Neural cell (in vitro differentiated cells): ENCODE results near the gene PLA2G2C. TPM values are rescaled to one million over a fixed set of nuclear protein-coding genes. Genes with fewer than 3 reads are reported as not detected.

Experiments
- H2AFZ ChIP-seq: fragments of 200-600, 300-800 bp; sonication (generic), shearing (Covaris generic); 2 replicates; pipeline ENCODE4 v1.6.0; 2014; ENCODE audit warnings: low read depth, mild to moderate bottlenecking, antibody characterized with exemption, low read length, moderate library complexity
- H3F3A ChIP-seq: fragments of 200-600 bp; shearing (Covaris generic); 2 replicates; pipeline ENCODE4 v1.6.1; 2016; ENCODE audit warnings: mild to moderate bottlenecking, moderate library complexity, mixed read lengths, antibody characterized with exemption, low read length; ENCODE audit not compliant: insufficient read depth, poor library complexity, severe bottlenecking
- H3K27ac ChIP-seq: fragments of 200-600, 300-800 bp; sonication (generic), shearing (Covaris generic); 2 replicates; pipeline ENCODE4 v1.5.1; 2014; ENCODE audit warnings: mild to moderate bottlenecking, low read length, moderate library complexity
- H3K27me3 ChIP-seq: fragments of 300-800, 200-600 bp; sonication (generic), shearing (Covaris generic); 2 replicates; pipeline ENCODE4 v1.6.0; 2014; ENCODE audit warnings: mild to moderate bottlenecking, low read depth, low read length, moderate library complexity; ENCODE audit not compliant: insufficient read depth
- H3K36me3 ChIP-seq: fragments of 300-800, 200-600 bp; sonication (generic), shearing (Covaris generic); 2 replicates; pipeline ENCODE4 v1.5.1; 2014; ENCODE audit warnings: mild to moderate bottlenecking, antibody characterized with exemption, low read length, moderate library complexity; ENCODE audit not compliant: insufficient read depth
- H3K4me2 ChIP-seq: fragments of 300-800, 200-600 bp; sonication (generic), shearing (Covaris generic); 2 replicates; pipeline ENCODE4 v1.6.0; 2014; ENCODE audit warnings: mild to moderate bottlenecking, low read length
- H3K4me3 ChIP-seq: fragments of 300-800, 200-600 bp; sonication (generic), shearing (Covaris generic); 2 replicates; pipeline ENCODE4 v1.5.1; 2014; ENCODE audit warnings: mild to moderate bottlenecking, low read length, moderate library complexity
- H3K79me2 ChIP-seq: fragments of 200-600 bp; shearing (Covaris generic); replicated peaks from 2 replicates; pipeline ENCODE4 v1.6.0; 2014; ENCODE audit warnings: mild to moderate bottlenecking, low read length, moderate library complexity; ENCODE audit not compliant: insufficient read depth
- H3K9ac ChIP-seq: fragments of 300-800, 200-600 bp; sonication (generic), shearing (Covaris generic); 2 replicates; pipeline ENCODE4 v1.6.1; 2016; ENCODE audit warnings: mild to moderate bottlenecking, low read length, mixed read lengths
- H3K9me2 ChIP-seq: fragments of 200-600 bp; shearing (Covaris generic); 2 replicates; pipeline ENCODE4 v1.6.1; 2016; ENCODE audit warnings: mild to moderate bottlenecking, low read length, mixed read lengths; ENCODE audit not compliant: insufficient read depth
- H3K9me3 ChIP-seq: fragments of 200-600, 300-800 bp; sonication (generic), shearing (Covaris generic); 2 replicates; pipeline ENCODE4 v1.6.1; 2016; ENCODE audit warnings: mild to moderate bottlenecking, mixed run types, low read length, moderate library complexity, mixed read lengths
- H4K20me1 ChIP-seq: fragments of 200-600 bp; shearing (Covaris generic); 2 replicates; pipeline ENCODE4 v1.6.1; 2016; ENCODE audit warnings: mild to moderate bottlenecking, mixed run types; ENCODE audit not compliant: insufficient read depth
- EP300 ChIP-seq: fragments of 450-650 bp; conservative IDR thresholded peaks from 2 replicates; pipeline ENCODE4 v1.6.1; 2014; ENCODE audit warnings: antibody characterized with exemption, mild to moderate bottlenecking, moderate library complexity; ENCODE audit not compliant: poor library complexity, severe bottlenecking
- EZH2 ChIP-seq: fragments of 200-600, 300-800 bp; shearing (Covaris generic), sonication (generic); IDR thresholded peaks from 2 replicates; pipeline ENCODE4 v1.6.1; 2014; ENCODE audit warnings: antibody characterized with exemption, low read length, borderline replicate concordance, mild to moderate bottlenecking; ENCODE audit not compliant: insufficient read depth, poor library complexity, severe bottlenecking
- MXI1 ChIP-seq: fragments of 450-650 bp; conservative IDR thresholded peaks from 2 replicates; pipeline ENCODE4 v1.6.1; 2014; ENCODE audit warnings: antibody characterized with exemption, mild to moderate bottlenecking; ENCODE audit not compliant: poor library complexity, severe bottlenecking
- POLR2AphosphoS5 ChIP-seq: IDR thresholded peaks from 2 replicates; pipeline ENCODE4 v1.6.1; 2012
- RAD21 ChIP-seq: fragments of 450-650 bp; conservative IDR thresholded peaks from 2 replicates; pipeline ENCODE4 v1.6.1; 2014; ENCODE audit warnings: antibody characterized with exemption, mild to moderate bottlenecking, moderate library complexity
- SMC3 ChIP-seq: fragments of 450-650 bp; conservative IDR thresholded peaks from 2 replicates; pipeline ENCODE4 v1.6.1; 2014; ENCODE audit warnings: antibody characterized with exemption, mild to moderate bottlenecking, moderate library complexity; ENCODE audit not compliant: poor library complexity
- TAF1 ChIP-seq: IDR thresholded peaks from 2 replicates; pipeline ENCODE4 v1.6.1; 2012; ENCODE audit warnings: low read depth
- polyA plus RNA-seq: library from polyadenylated mRNA; depleted of rRNA; stranded (reverse); fragments of >200 nt; gene quantifications from 2 replicates; pipeline ENCODE4 v1.2.3, GENCODE V29; 2014
- TF ChIP-seq, protein P1 (sequence below): fragments of 450-650 bp; IDR thresholded peaks from 2 replicates; pipeline ENCODE4 v1.5.1; 2014; ENCODE audit warnings: antibody characterized with exemption, mild to moderate bottlenecking, moderate library complexity; ENCODE audit not compliant: poor library complexity, severe bottlenecking
- TF ChIP-seq, protein P2 (sequence below): IDR thresholded peaks from 2 replicates; pipeline ENCODE4 v1.6.1; 2012; ENCODE audit warnings: borderline replicate concordance

PLA2G2C gene
- polyA plus RNA-seq, 1 donor from 2014 or later = not detected

- Histone ChIP-seq H3K9ac (no peak overlapping the region), H3K27me3 (no peaks in the 10 kb centered on the region), H3K9me3 (no peaks in the 10 kb centered on the region), H3K4me3 (no peak overlapping the region), H2AFZ (no peak overlapping the region), H3K4me2 (no peak overlapping the region), H3F3A (no peaks in the 10 kb centered on the region), H3K9me2 (no peaks in the 10 kb centered on the region), H4K20me1 (no peaks in the 10 kb centered on the region), H3K27ac (no peak overlapping the region), H3K36me3 (no peaks in the 10 kb centered on the region), H3K79me2 (no peaks in the 10 kb centered on the region)
- TF ChIP-seq MXI1 (no peak), TAF1 (no peak), EP300 (no peak), POLR2AphosphoS5 (no peak), EZH2 (no peak), RAD21 (no peak), SMC3 (no peak)
- TF ChIP-seq, protein P1, sequence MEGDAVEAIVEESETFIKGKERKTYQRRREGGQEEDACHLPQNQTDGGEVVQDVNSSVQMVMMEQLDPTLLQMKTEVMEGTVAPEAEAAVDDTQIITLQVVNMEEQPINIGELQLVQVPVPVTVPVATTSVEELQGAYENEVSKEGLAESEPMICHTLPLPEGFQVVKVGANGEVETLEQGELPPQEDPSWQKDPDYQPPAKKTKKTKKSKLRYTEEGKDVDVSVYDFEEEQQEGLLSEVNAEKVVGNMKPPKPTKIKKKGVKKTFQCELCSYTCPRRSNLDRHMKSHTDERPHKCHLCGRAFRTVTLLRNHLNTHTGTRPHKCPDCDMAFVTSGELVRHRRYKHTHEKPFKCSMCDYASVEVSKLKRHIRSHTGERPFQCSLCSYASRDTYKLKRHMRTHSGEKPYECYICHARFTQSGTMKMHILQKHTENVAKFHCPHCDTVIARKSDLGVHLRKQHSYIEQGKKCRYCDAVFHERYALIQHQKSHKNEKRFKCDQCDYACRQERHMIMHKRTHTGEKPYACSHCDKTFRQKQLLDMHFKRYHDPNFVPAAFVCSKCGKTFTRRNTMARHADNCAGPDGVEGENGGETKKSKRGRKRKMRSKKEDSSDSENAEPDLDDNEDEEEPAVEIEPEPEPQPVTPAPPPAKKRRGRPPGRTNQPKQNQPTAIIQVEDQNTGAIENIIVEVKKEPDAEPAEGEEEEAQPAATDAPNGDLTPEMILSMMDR = no peak
- TF ChIP-seq, protein P2, sequence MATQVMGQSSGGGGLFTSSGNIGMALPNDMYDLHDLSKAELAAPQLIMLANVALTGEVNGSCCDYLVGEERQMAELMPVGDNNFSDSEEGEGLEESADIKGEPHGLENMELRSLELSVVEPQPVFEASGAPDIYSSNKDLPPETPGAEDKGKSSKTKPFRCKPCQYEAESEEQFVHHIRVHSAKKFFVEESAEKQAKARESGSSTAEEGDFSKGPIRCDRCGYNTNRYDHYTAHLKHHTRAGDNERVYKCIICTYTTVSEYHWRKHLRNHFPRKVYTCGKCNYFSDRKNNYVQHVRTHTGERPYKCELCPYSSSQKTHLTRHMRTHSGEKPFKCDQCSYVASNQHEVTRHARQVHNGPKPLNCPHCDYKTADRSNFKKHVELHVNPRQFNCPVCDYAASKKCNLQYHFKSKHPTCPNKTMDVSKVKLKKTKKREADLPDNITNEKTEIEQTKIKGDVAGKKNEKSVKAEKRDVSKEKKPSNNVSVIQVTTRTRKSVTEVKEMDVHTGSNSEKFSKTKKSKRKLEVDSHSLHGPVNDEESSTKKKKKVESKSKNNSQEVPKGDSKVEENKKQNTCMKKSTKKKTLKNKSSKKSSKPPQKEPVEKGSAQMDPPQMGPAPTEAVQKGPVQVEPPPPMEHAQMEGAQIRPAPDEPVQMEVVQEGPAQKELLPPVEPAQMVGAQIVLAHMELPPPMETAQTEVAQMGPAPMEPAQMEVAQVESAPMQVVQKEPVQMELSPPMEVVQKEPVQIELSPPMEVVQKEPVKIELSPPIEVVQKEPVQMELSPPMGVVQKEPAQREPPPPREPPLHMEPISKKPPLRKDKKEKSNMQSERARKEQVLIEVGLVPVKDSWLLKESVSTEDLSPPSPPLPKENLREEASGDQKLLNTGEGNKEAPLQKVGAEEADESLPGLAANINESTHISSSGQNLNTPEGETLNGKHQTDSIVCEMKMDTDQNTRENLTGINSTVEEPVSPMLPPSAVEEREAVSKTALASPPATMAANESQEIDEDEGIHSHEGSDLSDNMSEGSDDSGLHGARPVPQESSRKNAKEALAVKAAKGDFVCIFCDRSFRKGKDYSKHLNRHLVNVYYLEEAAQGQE = no peak
These were observed 27.8 kb downstream of the PLA2G2C start for GRCh38 chr1:20158358-20159070.

- H3K9me3 ChIP-seq = no peaks in the 10 kb centered on the region
- H3K79me2 ChIP-seq = no peaks in the 10 kb centered on the region
- TF ChIP-seq SMC3 (no peak), RAD21 (no peak), TAF1 (no peak), EP300 (no peak), EZH2 (no peak), MXI1 (no peak), POLR2AphosphoS5 (no peak)
- TF ChIP-seq, protein P1 = no peak
- TF ChIP-seq, protein P2 = no peak
- H2AFZ ChIP-seq = no peak overlapping the region
- H3K9ac ChIP-seq = no peak overlapping the region
- H3K9me2 ChIP-seq = no peaks in the 10 kb centered on the region
- H4K20me1 ChIP-seq = no peaks in the 10 kb centered on the region
- no peak overlapping the region for H3K4me2 ChIP-seq
- no peaks in the 10 kb centered on the region for H3K36me3 ChIP-seq
- H3F3A ChIP-seq = no peaks in the 10 kb centered on the region
- no peak overlapping the region for H3K27ac ChIP-seq
- H3K4me3 ChIP-seq = no peak overlapping the region
- H3K27me3 ChIP-seq = no peaks in the 10 kb centered on the region
These were observed 32.0 kb downstream of the PLA2G2C start for GRCh38 chr1:20154301-20154831.
